H1 (cell line): Measurements from ENCODE around the gene CLTCL1. TPM values are rescaled to one million over a fixed set of nuclear protein-coding genes. Genes with fewer than 3 reads are reported as not detected.

Source experiments
- CTCF ChIA-PET: fragments of 300-600 bp; sonication (Branson Sonifier 250); formaldehyde crosslinking; loops from one replicate; lab custom pipeline; 2021; ENCODE audit not compliant: partially characterized antibody; lab: Charles Lee
- POLR2A ChIA-PET: fragments of 300-600 bp; sonication (Branson Sonifier 250); formaldehyde crosslinking; loops from one replicate; lab custom pipeline; 2021; ENCODE audit warnings: inconsistent platforms; ENCODE audit not compliant: partially characterized antibody; lab: Charles Lee
- DNase-seq, 2 experiments: peaks; one replicate each; pipeline versions ENCODE4 v3.0.0 to v3.0.0-alpha.2; 2010 to 2022; ENCODE audit warnings: low spot score in 2 of 2, low read depth in 1 of 2, mixed read lengths in 1 of 2
- FAIRE-seq: peaks from 2 replicates; lab custom pipeline; 2011; peaks lifted over from hg19 to GRCh38; lab: Jason Lieb, UNC
- H2AFZ ChIP-seq: 2 replicates; pipeline ENCODE4 v1.8.1; 2012; ENCODE audit warnings: low read length, inconsistent platforms
- H2AK5ac ChIP-seq: 2 replicates; pipeline ENCODE4 v1.6.1; 2013; ENCODE audit warnings: low read depth, low read length
- H2BK120ac ChIP-seq: replicated peaks from 2 replicates; pipeline ENCODE3; 2013; ENCODE audit warnings: low read depth, low read length, inconsistent platforms
- H2BK12ac ChIP-seq: 2 replicates; pipeline ENCODE4 v1.6.1; 2013; ENCODE audit warnings: low read depth, low read length
- H2BK15ac ChIP-seq: 2 replicates; pipeline ENCODE4 v1.6.1; 2013; ENCODE audit warnings: low read length
- H2BK20ac ChIP-seq: 2 replicates; pipeline ENCODE4 v1.6.1; 2013; ENCODE audit warnings: low read length
- H2BK5ac ChIP-seq: 2 replicates; pipeline ENCODE4 v1.6.1; 2013; ENCODE audit warnings: low read depth, low read length
- H3K14ac ChIP-seq: 2 replicates; pipeline ENCODE4 v1.6.1; 2013; ENCODE audit warnings: inconsistent platforms; ENCODE audit not compliant: insufficient read length
- H3K18ac ChIP-seq: 2 replicates; pipeline ENCODE4 v1.6.1; 2013; ENCODE audit warnings: low read length; ENCODE audit errors: extremely low read depth
- H3K23ac ChIP-seq: 2 replicates; pipeline ENCODE4 v1.6.1; 2013; ENCODE audit warnings: inconsistent platforms; ENCODE audit not compliant: insufficient read length
- H3K23me2 ChIP-seq: 2 replicates; pipeline ENCODE4 v1.6.1; 2013; ENCODE audit warnings: low read depth, low read length
- H3K27ac ChIP-seq: 2 replicates; pipeline ENCODE4 v1.6.1; 2011; ENCODE audit warnings: low read depth, low read length, inconsistent platforms
- H3K27me3 ChIP-seq, 4 experiments: replicated peaks in 1 of 4; 1 replicate in 1 of 4; 2 replicates in 3 of 4; pipeline versions ENCODE4 v1.6.1 to v1.8.1; 2011 to 2013; ENCODE audit warnings: low read length in 3 of 4, mild to moderate bottlenecking in 3 of 4, inconsistent platforms in 2 of 4, mixed read lengths in 2 of 4, moderate library complexity in 1 of 4; ENCODE audit not compliant: control insufficient read depth in 3 of 4, insufficient read depth in 3 of 4; ENCODE audit errors: extremely low read depth in 1 of 4
- H3K36me3 ChIP-seq, 4 experiments: 2 replicates each; pipeline versions ENCODE4 v1.6.1 to v1.8.1; 2011 to 2013; ENCODE audit warnings: mild to moderate bottlenecking in 4 of 4, low read length in 3 of 4, moderate library complexity in 2 of 4, control low read depth in 1 of 4, inconsistent platforms in 1 of 4; ENCODE audit not compliant: insufficient read depth in 4 of 4, control insufficient read depth in 2 of 4
- H3K4ac ChIP-seq: replicated peaks from 2 replicates; pipeline ENCODE3; 2013; ENCODE audit warnings: low read length, low read depth, mixed read lengths, inconsistent platforms; ENCODE audit not compliant: insufficient read length
- H3K4me1 ChIP-seq, 4 experiments: replicated peaks in 1 of 4; 1 replicate in 1 of 4; 2 replicates in 3 of 4; pipeline versions ENCODE4 v1.6.1 to v1.8.1; 2011 to 2013; ENCODE audit warnings: low read length in 3 of 4, inconsistent platforms in 2 of 4, mixed read lengths in 1 of 4; ENCODE audit not compliant: insufficient read depth in 4 of 4, control insufficient read depth in 3 of 4
- H3K4me2 ChIP-seq, 2 experiments: 2 replicates each; pipeline versions ENCODE4 v1.6.1 to v1.8.1; 2011 to 2013; ENCODE audit warnings: low read depth in 2 of 2, low read length in 2 of 2, control low read depth in 1 of 2, inconsistent platforms in 1 of 2, mild to moderate bottlenecking in 1 of 2; ENCODE audit not compliant: insufficient read depth in 1 of 2
- H3K4me3 ChIP-seq, 4 experiments: fragments of 200-600, 300-600 bp in 1 of 4; sonication (generic), shearing (Covaris generic), sonication (Bioruptor Twin) in 1 of 4; 2 replicates each; pipeline versions ENCODE4 v1.5.1 to v1.8.1; 2011 to 2016; ENCODE audit warnings: low read length in 4 of 4, low read depth in 3 of 4, control low read depth in 2 of 4, inconsistent platforms in 2 of 4, mild to moderate bottlenecking in 2 of 4, mixed read lengths in 1 of 4, moderate library complexity in 1 of 4; ENCODE audit not compliant: insufficient read depth in 2 of 4; ENCODE audit errors: extremely low read depth in 1 of 4
- H3K56ac ChIP-seq: replicated peaks from 2 replicates; pipeline ENCODE3; 2013; ENCODE audit warnings: low read depth, mild to moderate bottlenecking, mixed read lengths, low read length, inconsistent platforms; ENCODE audit not compliant: insufficient read length
- H3K79me1 ChIP-seq: 2 replicates; pipeline ENCODE4 v1.6.1; 2013; ENCODE audit warnings: low read depth, low read length, control low read depth
- H3K79me2 ChIP-seq, 2 experiments: 2 replicates each; pipeline versions ENCODE4 v1.6.1 to v1.8.1; 2012 to 2013; ENCODE audit warnings: low read length in 2 of 2, mild to moderate bottlenecking in 2 of 2, inconsistent platforms in 1 of 2; ENCODE audit not compliant: insufficient read depth in 2 of 2, control insufficient read depth in 1 of 2
- H3K9ac ChIP-seq, 4 experiments: replicated peaks in 1 of 4; 1 replicate in 1 of 4; 2 replicates in 3 of 4; pipeline versions ENCODE4 v1.6.1 to v1.8.1; 2011 to 2013; ENCODE audit warnings: low read depth in 3 of 4, low read length in 3 of 4, control low read depth in 2 of 4, mild to moderate bottlenecking in 2 of 4, moderate library complexity in 2 of 4, inconsistent platforms in 1 of 4; ENCODE audit errors: extremely low read depth in 1 of 4
- H3K9me3 ChIP-seq, 2 experiments: 2 replicates each; pipeline versions ENCODE4 v1.6.1 to v1.8.1; 2012 to 2013; ENCODE audit warnings: mild to moderate bottlenecking in 2 of 2, moderate library complexity in 2 of 2, control low read depth in 1 of 2, inconsistent platforms in 1 of 2, low read depth in 1 of 2, low read length in 1 of 2, mixed read lengths in 1 of 2; ENCODE audit not compliant: insufficient read depth in 2 of 2
- H4K20me1 ChIP-seq, 2 experiments: replicated peaks in 1 of 2; 2 replicates each; pipeline versions ENCODE3 to v1.8.1; 2011 to 2013; ENCODE audit warnings: inconsistent platforms in 2 of 2, low read length in 2 of 2, mild to moderate bottlenecking in 1 of 2; ENCODE audit not compliant: insufficient read depth in 2 of 2, control insufficient read depth in 1 of 2
- H4K5ac ChIP-seq: 2 replicates; pipeline ENCODE4 v1.6.1; 2013; ENCODE audit warnings: low read length, low read depth, mixed read lengths, inconsistent platforms; ENCODE audit not compliant: insufficient read length
- H4K8ac ChIP-seq: 2 replicates; pipeline ENCODE4 v1.8.0; 2013; ENCODE audit warnings: mild to moderate bottlenecking, moderate library complexity, low read length, inconsistent platforms; ENCODE audit not compliant: insufficient read depth; ENCODE audit errors: extremely low read depth
- H4K91ac ChIP-seq: replicated peaks from 2 replicates; pipeline ENCODE3; 2013; ENCODE audit warnings: low read length, mixed read lengths, inconsistent platforms; ENCODE audit not compliant: insufficient read length
- BACH1 ChIP-seq: IDR thresholded peaks from 2 replicates; pipeline ENCODE4 v1.6.1; 2012; ENCODE audit warnings: low read length, improper control_type of control experiment
- CBX5 ChIP-seq: fragments of 300-800, 300-1000 bp; sonication (generic); IDR thresholded peaks from 2 replicates; pipeline ENCODE4 v1.7.1; 2016; ENCODE audit warnings: antibody characterized with exemption, low read length, low read depth
- CHD1 ChIP-seq: IDR thresholded peaks from 2 replicates; pipeline ENCODE4 v1.6.1; 2012; ENCODE audit warnings: low read depth, low read length, improper control_type of control experiment
- CHD2 ChIP-seq: IDR thresholded peaks from 2 replicates; pipeline ENCODE4 v1.6.1; 2012; ENCODE audit warnings: low read length, improper control_type of control experiment
- CREB1 ChIP-seq: IDR thresholded peaks from 2 replicates; pipeline ENCODE4 v1.6.1; 2012; ENCODE audit warnings: inconsistent platforms
- KDM5A ChIP-seq: fragments of 200-600 bp; IDR thresholded peaks from 2 replicates; pipeline ENCODE4 v1.7.1; 2012; ENCODE audit warnings: mild to moderate bottlenecking, low read length, inconsistent platforms, mixed read lengths
- POLR2A ChIP-seq, 2 experiments: IDR thresholded peaks; 1 replicate in 1 of 2; 2 replicates in 1 of 2; pipeline ENCODE4 v1.6.1; 2011; ENCODE audit warnings: low read depth in 2 of 2, low read length in 2 of 2, mild to moderate bottlenecking in 2 of 2; ENCODE audit errors: control extremely low read depth in 1 of 2
- SIX5 ChIP-seq: IDR thresholded peaks from 2 replicates; pipeline ENCODE4 v1.6.1; 2011; ENCODE audit warnings: mild to moderate bottlenecking, low read depth, low read length
- SUZ12 ChIP-seq: fragments of 200-600 bp; sonication (generic); IDR thresholded peaks from 2 replicates; pipeline ENCODE4 v1.6.1; 2012; ENCODE audit warnings: mild to moderate bottlenecking, inconsistent platforms, low read length, moderate library complexity, mixed read lengths
- YY1 ChIP-seq: IDR thresholded peaks from 2 replicates; pipeline ENCODE4 v1.6.1; 2011; ENCODE audit warnings: low read depth, mild to moderate bottlenecking, low read length
- WGBS, 2 experiments: shearing (Covaris generic) in 1 of 2; methylation state at CpG; one replicate each; pipeline versions ENCODE4 v1.1.6 to v1.1.7; 2013 to 2015; ENCODE audit warnings: low lambda C conversion rate in 2 of 2, mixed read lengths in 2 of 2, inconsistent platforms in 1 of 2, low coverage in 1 of 2, missing lambda C conversion rate in 1 of 2; ENCODE audit not compliant: insufficient replicate concordance in 2 of 2, insufficient coverage in 1 of 2, insufficient read length in 1 of 2; ENCODE audit errors: extremely low coverage in 1 of 2, missing lambda C conversion rate in 1 of 2; 5-methylcytosine and 5-hydroxymethylcytosine counted together
- polyA plus RNA-seq, 7 experiments: library from polyadenylated mRNA; depleted of rRNA in 3 of 7; stranded (reverse) in 5 of 7; unstranded in 2 of 7; fragments of >200 nt in 5 of 7; fragments of 200-250 nt in 2 of 7; gene quantifications; 1 replicate in 5 of 7; 2 replicates in 1 of 7; 4 replicates in 1 of 7; pipeline versions ENCODE4 v1.2.1 to v1.2.3, GENCODE V29; 2011 to 2013; ENCODE audit warnings: missing spikeins in 2 of 7, mixed read lengths in 2 of 7
- total RNA-seq: library from RNA; stranded (reverse); fragmentation: NEBNext Ultra II Directional; extraction: Animal tissue kit (Norgen Biotek cat#: 25700); gene quantifications from 2 replicates; pipeline ENCODE4 v1.2.1, GENCODE V29; 2021
- TF ChIP-seq, protein P1 (sequence below), 3 experiments: IDR thresholded peaks; 1 replicate in 2 of 3; 2 replicates in 1 of 3; pipeline versions ENCODE4 v1.5.1 to v1.6.1; 2011; ENCODE audit warnings: low read length in 3 of 3, mild to moderate bottlenecking in 3 of 3, inconsistent platforms in 2 of 3, low read depth in 1 of 3, moderate library complexity in 1 of 3; ENCODE audit not compliant: insufficient read depth in 1 of 3; ENCODE audit errors: control extremely low read depth in 1 of 3

The CLTCL1 gene
- total and polyA plus RNA-seq, 2 of the 8 experiments (the other 6 are each of a cell fraction or from before 2014, with no cell fraction given), result 12.4 to 17.0 TPM

DNA sequence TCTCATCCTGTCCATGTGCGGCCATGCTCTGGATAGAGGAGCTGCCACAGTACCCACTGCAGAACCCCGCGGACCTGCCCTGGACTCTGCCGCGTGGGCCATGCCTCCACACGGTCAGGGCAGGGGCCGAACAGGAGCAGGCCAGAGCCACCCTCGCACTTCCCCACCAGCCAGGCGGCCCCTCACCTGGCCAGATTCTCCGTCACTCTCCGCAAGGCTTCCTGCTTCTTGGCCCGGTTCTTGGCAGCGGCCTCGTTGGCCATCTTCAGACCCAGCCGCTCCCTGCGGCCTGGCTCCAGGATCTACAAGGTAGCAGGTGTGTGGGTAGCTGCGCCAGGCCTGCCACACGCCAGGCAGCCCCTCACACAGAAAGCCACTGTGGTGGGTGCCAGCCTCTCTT, 156.6 kb downstream of the CLTCL1 start:
- H3K23ac ChIP-seq, result no peak overlapping the region
- H3K79me2 ChIP-seq, result no peaks in the 10 kb centered on the region
- H3K4me1 ChIP-seq, result no peaks in the 10 kb centered on the region
- no peak overlapping the region for H3K18ac ChIP-seq
- H3K9ac ChIP-seq, result no peak overlapping the region
- 85% methylated on average over 18 of the region's 18 CpGs; no CpG with 5 or more reads in 1 of the 2 experiments for WGBS, 2 experiments
- H3K36me3 ChIP-seq, result peaks cover 6 to 26% (median 17%) of the 10 kb centered on the region in 4 experiments; a peak in 6 of 8 replicates
- ChIA-PET POLR2A (interaction anchor here (1.5 to 5.3 kb wide), 3 partner anchors 8 to 17 kb away, joined by 3 to 24 read pairs (median 15); partner anchors contain the start of genes DGCR2 and ESS2), CTCF (interaction anchor here (1.1 kb wide), 1 partner anchor 10 kb away, joined by 3 read pairs; the partner anchor contains the start of gene ESS2)
- no peak overlapping the region for H3K4me3 ChIP-seq
- H2BK120ac ChIP-seq, result no peak overlapping the region
- H3K56ac ChIP-seq, result no peak overlapping the region
- no peak overlapping the region for H2BK15ac ChIP-seq
- no peaks in the 10 kb centered on the region for H3K23me2 ChIP-seq
- FAIRE-seq (no peak), DNase-seq (no peak)
- H3K4ac ChIP-seq, result no peak overlapping the region
- no peaks in the 10 kb centered on the region for H3K9me3 ChIP-seq
- H4K5ac ChIP-seq, result no peak overlapping the region
- H2BK5ac ChIP-seq, result no peak overlapping the region
- H2AFZ ChIP-seq, result no peak overlapping the region
- peaks cover 6% of the 10 kb centered on the region in 2 experiments for H4K20me1 ChIP-seq
- TF ChIP-seq CBX5, result no peak
- TF ChIP-seq, protein P1, sequence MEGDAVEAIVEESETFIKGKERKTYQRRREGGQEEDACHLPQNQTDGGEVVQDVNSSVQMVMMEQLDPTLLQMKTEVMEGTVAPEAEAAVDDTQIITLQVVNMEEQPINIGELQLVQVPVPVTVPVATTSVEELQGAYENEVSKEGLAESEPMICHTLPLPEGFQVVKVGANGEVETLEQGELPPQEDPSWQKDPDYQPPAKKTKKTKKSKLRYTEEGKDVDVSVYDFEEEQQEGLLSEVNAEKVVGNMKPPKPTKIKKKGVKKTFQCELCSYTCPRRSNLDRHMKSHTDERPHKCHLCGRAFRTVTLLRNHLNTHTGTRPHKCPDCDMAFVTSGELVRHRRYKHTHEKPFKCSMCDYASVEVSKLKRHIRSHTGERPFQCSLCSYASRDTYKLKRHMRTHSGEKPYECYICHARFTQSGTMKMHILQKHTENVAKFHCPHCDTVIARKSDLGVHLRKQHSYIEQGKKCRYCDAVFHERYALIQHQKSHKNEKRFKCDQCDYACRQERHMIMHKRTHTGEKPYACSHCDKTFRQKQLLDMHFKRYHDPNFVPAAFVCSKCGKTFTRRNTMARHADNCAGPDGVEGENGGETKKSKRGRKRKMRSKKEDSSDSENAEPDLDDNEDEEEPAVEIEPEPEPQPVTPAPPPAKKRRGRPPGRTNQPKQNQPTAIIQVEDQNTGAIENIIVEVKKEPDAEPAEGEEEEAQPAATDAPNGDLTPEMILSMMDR (IDR thresholded peaks at IDR 0.05; ENCODE audit: control extremely low read depth in 1 of 3, insufficient read depth in 1 of 3, low read depth in 1 of 3, low read length in 3 of 3), result no peak
- no peak for TF ChIP-seq CREB1
- no peak for TF ChIP-seq SUZ12
- no peak for TF ChIP-seq CHD1
- no peak for TF ChIP-seq YY1
- TF ChIP-seq CHD2, result no peak
- TF ChIP-seq BACH1, result no peak
- no peak for TF ChIP-seq KDM5A
- no peak for TF ChIP-seq SIX5
- no peak for TF ChIP-seq POLR2A (IDR thresholded peaks at IDR 0.05; ENCODE audit: control extremely low read depth in 1 of 2, low read depth in 2 of 2, low read length in 2 of 2)
- no peak overlapping the region for H3K14ac ChIP-seq
- no peaks in the 10 kb centered on the region for H3K79me1 ChIP-seq
- 0 out of 7 replicates have a peak, but pooled peaks cover 0 to 2% (median 0%) of the 10 kb centered on the region in 4 experiments for H3K27me3 ChIP-seq
- H2BK20ac ChIP-seq, result no peak overlapping the region
- no peak overlapping the region for H4K91ac ChIP-seq
- no peak overlapping the region for H2AK5ac ChIP-seq
- no peak overlapping the region for H3K27ac ChIP-seq
- peak overlapping the region; percentile 11; the same call in 1 of the 2 replicates for H4K8ac ChIP-seq
- H3K4me2 ChIP-seq, result no peak overlapping the region
- H2BK12ac ChIP-seq, result no peak overlapping the region
